Left lung (tissue), 10 donors: ENCODE results near the gene MIB2. TPM values are rescaled to one million over a fixed set of nuclear protein-coding genes. Genes with fewer than 3 reads are reported as not detected.

Experiments
- ATAC-seq: fragments of 200-7000 bp; cut with Tn5 transposase; one replicate; pipeline ENCODE4 v1.9.1; 2020; ENCODE audit warnings: moderate library complexity
- DNase-seq, 4 donors: peaks; one replicate each; pipeline ENCODE4 v3.0.0-alpha.2; 2013 to 2020
- H3K27ac ChIP-seq, 2 donors: fragments of 200-600 bp; sonication (generic) in 1 of 2; one replicate each; pipeline versions ENCODE4 v1.5.0 to v1.8.0; 2020 to 2021
- H3K27me3 ChIP-seq, 2 donors: fragments of 200-600 bp; sonication (generic) in 1 of 2; one replicate each; pipeline versions ENCODE4 v1.5.0 to v1.8.0; 2020 to 2021
- H3K36me3 ChIP-seq, 2 donors: fragments of 200-600 bp; sonication (generic) in 1 of 2; one replicate each; pipeline versions ENCODE4 v1.5.0 to v1.8.0; 2020 to 2021
- H3K4me1 ChIP-seq, 2 donors: fragments of 200-600 bp; one replicate each; pipeline ENCODE4 v1.8.0; 2021
- H3K4me3 ChIP-seq, 2 donors: fragments of 200-600 bp; sonication (generic) in 1 of 2; one replicate each; pipeline versions ENCODE4 v1.5.0 to v1.8.0; 2020 to 2021; ENCODE audit warnings: mild to moderate bottlenecking in 1 of 2
- H3K9me3 ChIP-seq, 2 donors: fragments of 200-600 bp; sonication (generic) in 1 of 2; one replicate each; pipeline versions ENCODE4 v1.5.0 to v1.8.0; 2020 to 2021
- CTCF ChIP-seq, 2 donors: fragments of 200-600 bp; sonication (generic) in 1 of 2; IDR thresholded peaks; one replicate each; pipeline versions ENCODE4 v1.5.0 to v1.8.0; 2021; ENCODE audit warnings: antibody characterized with exemption in 2 of 2
- intact Hi-C, 2 donors: fragments of 100-400 bp; cut with DNase I; formaldehyde crosslinking; loops; one replicate each; pipeline versions ENCODE4 v1.11.2 to v1.14.2; 2022
- polyA plus RNA-seq, 6 donors: library from polyadenylated mRNA; unstranded; fragments of 120-200 nt; gene quantifications; one replicate each; pipeline ENCODE4 v1.2.1, GENCODE V29; 2013; ENCODE audit not compliant: insufficient read length in 6 of 6
- total RNA-seq, 2 donors: library from RNA; stranded (reverse); fragmentation: NEBNext Ultra II Directional; extraction: Animal tissue kit (Norgen Biotek cat#: 25700); gene quantifications; one replicate each; pipeline ENCODE4 v1.2.1, GENCODE V29; 2021
- donor health status: DM: no; HTN: yes; CAD: no.
- donor health status: DM: no; HTN: no; CAD: no.

MIB2 gene
- total and polyA plus RNA-seq, 8 donors, result 43.2 to 118 (median 61.4) TPM

- Histone ChIP-seq H3K36me3 (no peaks in the 10 kb centered on the region), H3K27ac (no peak overlapping the region), H3K4me3 (no peak overlapping the region), H3K4me1 (peaks cover 7 to 30% of the 10 kb centered on the region in 2 donors), H3K9me3 (no peaks in the 10 kb centered on the region), H3K27me3 (peaks cover 7 to 65% of the 10 kb centered on the region in 2 donors)
- intact Hi-C loops, result no loop called here
- no peak for ATAC-seq
- peak in 1 of 4 donors; percentile 54 for DNase-seq
- TF ChIP-seq CTCF (IDR thresholded peaks at IDR 0.05), result no peak
Observed at GRCh38 chr1:1601564-1602303, 13.6 kb upstream of the MIB2 start.

DNA sequence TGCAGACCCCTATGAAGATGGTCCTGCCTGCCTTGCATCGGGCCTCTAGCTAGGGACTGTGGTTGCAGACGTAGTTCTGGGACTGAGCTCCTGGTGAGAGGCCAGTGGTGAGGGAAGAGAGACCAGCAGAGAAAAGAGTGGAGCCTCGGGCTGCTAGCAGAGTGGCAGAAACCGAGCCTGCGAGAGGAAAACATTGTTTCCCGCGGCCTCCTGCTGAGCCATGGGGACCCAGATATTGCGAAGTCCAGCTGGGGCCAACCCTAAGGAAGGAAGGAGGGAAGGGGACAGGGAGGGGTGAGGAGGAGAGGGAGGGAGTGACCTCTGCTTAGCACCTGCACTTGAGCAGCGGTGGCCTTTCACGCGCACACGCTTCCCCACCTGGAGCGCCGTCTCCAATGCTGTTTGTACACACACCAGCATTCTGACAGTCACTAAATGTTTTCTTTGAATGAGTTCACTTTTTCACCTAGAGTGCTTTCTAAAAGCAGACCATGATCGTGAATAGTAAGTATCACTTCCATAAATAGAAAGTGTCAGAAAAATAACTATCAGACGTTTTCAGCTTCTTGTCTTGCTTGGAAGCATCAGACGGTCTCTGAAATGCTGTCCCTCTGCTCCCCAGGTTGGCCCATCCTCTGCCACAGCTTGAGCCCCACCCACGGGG, 12.9 kb upstream of the MIB2 start:
- Histone ChIP-seq H3K27ac (no peak overlapping the region), H3K36me3 (no peaks in the 10 kb centered on the region), H3K4me3 (no peak overlapping the region), H3K9me3 (no peaks in the 10 kb centered on the region), H3K27me3 (peaks cover 4 to 58% of the 10 kb centered on the region in 2 donors), H3K4me1 (peaks cover 7 to 29% of the 10 kb centered on the region in 2 donors)
- DNase-seq, result peak in 2 of 4 donors; percentile 17 to 29
- ATAC-seq, result no peak
- no peak for TF ChIP-seq CTCF (IDR thresholded peaks at IDR 0.05)
- intact Hi-C loops, result no loop called here

- Histone ChIP-seq H3K4me3 (no peak overlapping the region), H3K4me1 (peaks cover 7 to 23% of the 10 kb centered on the region in 2 donors), H3K36me3 (no peaks in the 10 kb centered on the region), H3K9me3 (no peaks in the 10 kb centered on the region), H3K27me3 (peaks cover 4 to 52% of the 10 kb centered on the region in 2 donors), H3K27ac (no peak overlapping the region)
- intact Hi-C loops, result no loop called here
- ATAC-seq (no peak), DNase-seq (peak in 2 of 4 donors; percentile 27 to 61)
- TF ChIP-seq CTCF (IDR thresholded peaks at IDR 0.05), result no peak
Observed at GRCh38 chr1:1602968-1603506, 12.3 kb upstream of the MIB2 start.

DNA sequence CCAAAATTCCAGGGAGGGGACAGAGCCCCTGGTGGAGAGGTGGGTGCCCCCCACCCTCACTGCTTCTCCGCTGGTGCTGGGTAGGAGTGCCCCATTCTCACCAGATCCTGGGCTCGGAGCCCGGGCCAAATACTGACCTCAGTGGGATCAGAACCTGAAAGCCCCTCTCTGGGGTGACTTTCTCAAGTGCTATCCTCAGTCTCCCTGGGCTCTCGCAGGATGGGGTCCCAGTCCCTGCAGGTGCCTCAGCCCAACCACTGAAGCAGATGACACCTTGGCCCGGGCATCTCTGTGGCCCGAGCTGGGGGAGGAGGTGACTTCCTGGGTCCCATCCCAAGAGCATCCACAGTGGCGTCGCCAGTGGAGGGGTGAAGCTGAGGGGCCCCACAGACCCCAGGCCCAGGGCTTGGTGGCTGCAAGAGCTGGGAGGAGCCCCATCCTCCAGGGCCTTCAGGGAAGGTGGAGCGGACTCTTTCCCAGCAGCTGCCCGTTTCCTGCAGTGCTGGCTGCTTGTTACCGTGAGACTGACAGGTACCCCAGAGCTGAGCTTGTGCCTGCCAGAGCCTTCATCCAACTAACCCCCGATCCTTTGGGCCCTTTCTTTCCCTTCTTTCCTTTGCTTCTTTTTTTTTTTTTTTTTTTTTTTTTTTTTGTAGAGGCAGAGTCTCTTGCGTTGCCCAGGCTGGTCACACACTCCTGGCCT, 11.5 kb upstream of the MIB2 start:
- peak in 1 of 4 donors; percentile 66 for DNase-seq
- Histone ChIP-seq H3K9me3 (no peaks in the 10 kb centered on the region), H3K4me3 (no peak overlapping the region), H3K36me3 (no peaks in the 10 kb centered on the region), H3K27ac (no peak overlapping the region), H3K27me3 (peaks cover 4 to 44% of the 10 kb centered on the region in 2 donors), H3K4me1 (peaks cover 7 to 20% of the 10 kb centered on the region in 2 donors)
- ATAC-seq, result no peak
- TF ChIP-seq CTCF (IDR thresholded peaks at IDR 0.05), result no peak
- intact Hi-C loops, result no loop called here
